OCI-LY7 (cell line): ENCODE data around the gene UGT1A10. TPM values are rescaled to one million over a fixed set of nuclear protein-coding genes. Genes with fewer than 3 reads are reported as not detected.

ENCODE experiments used
- BruUV-seq: library from RNA; stranded (reverse); fragments of 400-500 nt; replicated peaks from 2 replicates; lab custom pipeline; 2021; lab: Mats Ljungman, UMichigan
- CTCF ChIA-PET: fragments of 300-600 bp; sonication (Branson Sonifier 250); formaldehyde crosslinking; loops from one replicate; lab custom pipeline; 2022; ENCODE audit warnings: antibody characterized with exemption; ENCODE audit not compliant: unreplicated experiment; lab: Charles Lee
- POLR2A ChIA-PET: fragments of 300-600 bp; sonication (Branson Sonifier 250); formaldehyde crosslinking; loops from one replicate; lab custom pipeline; 2022; ENCODE audit warnings: antibody characterized with exemption; lab: Charles Lee
- DNase-seq: peaks from one replicate; pipeline ENCODE4 v3.0.0-alpha.2; 2015; ENCODE audit warnings: low spot score
- H2AFZ ChIP-seq: fragments of 200-600 bp; sonication (generic), shearing (Covaris generic); 2 replicates; pipeline ENCODE4 v1.6.1; 2014; ENCODE audit warnings: mild to moderate bottlenecking, antibody characterized with exemption, low read length, moderate library complexity
- H3K27ac ChIP-seq: fragments of 200-600 bp; sonication (generic); 2 replicates; pipeline ENCODE4 v1.5.1; 2014; ENCODE audit warnings: mixed run types, low read depth, mild to moderate bottlenecking, moderate library complexity, low read length, inconsistent platforms; ENCODE audit not compliant: poor library complexity, severe bottlenecking
- H3K36me3 ChIP-seq: fragments of 200-600 bp; sonication (generic); 2 replicates; pipeline ENCODE4 v1.6.1; 2014; ENCODE audit warnings: mild to moderate bottlenecking, antibody characterized with exemption, low read length, moderate library complexity, mixed read lengths; ENCODE audit not compliant: insufficient read depth
- H3K4me1 ChIP-seq: fragments of 200-600 bp; sonication (generic); 2 replicates; pipeline ENCODE4 v1.5.1; 2014; ENCODE audit warnings: mild to moderate bottlenecking, low read length; ENCODE audit not compliant: insufficient read depth, poor library complexity, severe bottlenecking
- H3K4me2 ChIP-seq: fragments of 200-600 bp; sonication (generic); 2 replicates; pipeline ENCODE4 v1.6.1; 2014; ENCODE audit warnings: mild to moderate bottlenecking, low read length
- H3K4me3 ChIP-seq: fragments of 200-600 bp; sonication (generic); 2 replicates; pipeline ENCODE4 v1.5.1; 2014; ENCODE audit warnings: mild to moderate bottlenecking, low read depth, low read length; ENCODE audit not compliant: poor library complexity, severe bottlenecking
- H3K79me2 ChIP-seq: fragments of 200-600 bp; sonication (generic); 2 replicates; pipeline ENCODE4 v1.6.1; 2016; ENCODE audit warnings: low read depth, mild to moderate bottlenecking, low read length, moderate library complexity, mixed read lengths; ENCODE audit not compliant: insufficient read depth
- H3K9me2 ChIP-seq: fragments of 200-600 bp; sonication (generic); 2 replicates; pipeline ENCODE4 v1.6.1; 2016; ENCODE audit warnings: mild to moderate bottlenecking, low read length, mixed read lengths; ENCODE audit not compliant: insufficient read depth
- H3K9me3 ChIP-seq: fragments of 200-600 bp; sonication (generic); 2 replicates; pipeline ENCODE4 v1.6.1; 2014; ENCODE audit warnings: mild to moderate bottlenecking, mixed run types, low read length, mixed read lengths
- H4K20me1 ChIP-seq: fragments of 200-600 bp; sonication (generic); 2 replicates; pipeline ENCODE4 v1.6.1; 2014; ENCODE audit warnings: mild to moderate bottlenecking, antibody characterized with exemption, low read length, moderate library complexity, mixed read lengths; ENCODE audit not compliant: insufficient read depth
- EZH2phosphoT487 ChIP-seq: fragments of 200-600 bp; sonication (generic); IDR thresholded peaks from 2 replicates; pipeline ENCODE4 v1.6.1; 2018; ENCODE audit warnings: low read depth, borderline replicate concordance, mild to moderate bottlenecking, mixed run types, antibody characterized with exemption, low read length, moderate library complexity, mixed read lengths
- intact Hi-C: fragments of 100-400 bp; cut with micrococcal nuclease; formaldehyde crosslinking; loops from one replicate; pipeline ENCODE4 v1.10.0; 2022; ENCODE audit not compliant: unreplicated experiment
- total RNA-seq, 2 experiments: library from RNA; depleted of rRNA in 1 of 2; stranded (reverse); fragments of >200 nt in 1 of 2; shearing (Covaris generic) in 1 of 2; gene quantifications; 2 replicates each; pipeline ENCODE4 v1.2.3, GENCODE V29; 2014 to 2022
- TF ChIP-seq, protein P1 (sequence below): fragments of 200-600 bp; sonication (generic); conservative IDR thresholded peaks from 2 replicates; pipeline ENCODE4 v1.5.1; 2014; ENCODE audit warnings: mild to moderate bottlenecking, antibody characterized with exemption, low read length, moderate library complexity, mixed read lengths

The UGT1A10 gene
- total RNA-seq, 2 experiments from 2014 or later = not detected

DNA sequence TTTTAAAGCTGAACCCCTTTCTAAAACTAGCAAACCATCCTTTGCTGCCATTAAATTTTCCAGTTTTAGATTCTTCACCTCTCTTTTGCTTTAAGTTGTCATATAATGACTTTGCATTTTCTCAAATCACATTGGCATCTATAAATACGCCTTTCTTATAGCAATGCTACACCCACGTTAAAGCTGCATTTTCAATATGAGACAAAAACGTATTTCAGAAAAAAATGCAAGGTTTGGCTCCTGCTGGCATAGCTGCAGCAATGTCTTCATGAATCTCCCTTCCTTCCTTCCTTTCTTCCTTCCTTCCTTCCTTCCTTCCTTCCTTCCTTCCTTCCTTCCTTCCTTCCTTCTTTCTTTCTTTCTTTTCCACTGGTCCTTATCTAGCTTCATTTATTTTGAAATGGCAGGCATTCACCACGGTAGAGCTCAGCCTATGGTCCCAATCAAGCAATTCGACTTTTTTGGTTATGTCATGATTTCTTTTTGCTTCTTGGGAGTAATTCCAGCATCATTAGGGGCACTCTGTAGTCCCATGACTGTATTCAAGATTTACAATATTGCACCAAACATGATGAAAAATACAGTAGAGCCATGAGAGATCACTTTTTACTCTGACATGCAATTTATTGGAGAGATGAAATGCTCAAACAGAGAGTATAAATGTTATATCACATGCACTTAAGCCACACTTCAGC lies 8.8 kb upstream of the UGT1A10 start:
- TF ChIP-seq, protein P1, sequence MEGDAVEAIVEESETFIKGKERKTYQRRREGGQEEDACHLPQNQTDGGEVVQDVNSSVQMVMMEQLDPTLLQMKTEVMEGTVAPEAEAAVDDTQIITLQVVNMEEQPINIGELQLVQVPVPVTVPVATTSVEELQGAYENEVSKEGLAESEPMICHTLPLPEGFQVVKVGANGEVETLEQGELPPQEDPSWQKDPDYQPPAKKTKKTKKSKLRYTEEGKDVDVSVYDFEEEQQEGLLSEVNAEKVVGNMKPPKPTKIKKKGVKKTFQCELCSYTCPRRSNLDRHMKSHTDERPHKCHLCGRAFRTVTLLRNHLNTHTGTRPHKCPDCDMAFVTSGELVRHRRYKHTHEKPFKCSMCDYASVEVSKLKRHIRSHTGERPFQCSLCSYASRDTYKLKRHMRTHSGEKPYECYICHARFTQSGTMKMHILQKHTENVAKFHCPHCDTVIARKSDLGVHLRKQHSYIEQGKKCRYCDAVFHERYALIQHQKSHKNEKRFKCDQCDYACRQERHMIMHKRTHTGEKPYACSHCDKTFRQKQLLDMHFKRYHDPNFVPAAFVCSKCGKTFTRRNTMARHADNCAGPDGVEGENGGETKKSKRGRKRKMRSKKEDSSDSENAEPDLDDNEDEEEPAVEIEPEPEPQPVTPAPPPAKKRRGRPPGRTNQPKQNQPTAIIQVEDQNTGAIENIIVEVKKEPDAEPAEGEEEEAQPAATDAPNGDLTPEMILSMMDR = no peak
- no peak for TF ChIP-seq EZH2phosphoT487
- intact Hi-C loops = no loop called here
- ChIA-PET POLR2A (interaction anchor here (0.6 to 0.7 kb wide), 2 partner anchors 88 to 1570 kb away, joined by 3 to 7 read pairs; no protein-coding TSS in a partner anchor), CTCF (interaction anchor here (0.6 kb wide), 1 partner anchor 1500 kb away, joined by 5 read pairs; no protein-coding TSS in a partner anchor)
- no peaks in the 10 kb centered on the region for H3K79me2 ChIP-seq
- no peak for DNase-seq
- no peaks in the 10 kb centered on the region for H3K36me3 ChIP-seq
- no peak overlapping the region for H3K4me2 ChIP-seq
- no peaks in the 10 kb centered on the region for H3K4me1 ChIP-seq
- H4K20me1 ChIP-seq = no peaks in the 10 kb centered on the region
- no peak overlapping the region for H2AFZ ChIP-seq
- no TSS peak for BruUV-seq
- no peaks in the 10 kb centered on the region for H3K9me2 ChIP-seq
- no peak overlapping the region for H3K4me3 ChIP-seq
- H3K27ac ChIP-seq = no peak overlapping the region
- H3K9me3 ChIP-seq = peaks cover 13% of the 10 kb centered on the region; the same call in 1 of the 2 replicates

DNA sequence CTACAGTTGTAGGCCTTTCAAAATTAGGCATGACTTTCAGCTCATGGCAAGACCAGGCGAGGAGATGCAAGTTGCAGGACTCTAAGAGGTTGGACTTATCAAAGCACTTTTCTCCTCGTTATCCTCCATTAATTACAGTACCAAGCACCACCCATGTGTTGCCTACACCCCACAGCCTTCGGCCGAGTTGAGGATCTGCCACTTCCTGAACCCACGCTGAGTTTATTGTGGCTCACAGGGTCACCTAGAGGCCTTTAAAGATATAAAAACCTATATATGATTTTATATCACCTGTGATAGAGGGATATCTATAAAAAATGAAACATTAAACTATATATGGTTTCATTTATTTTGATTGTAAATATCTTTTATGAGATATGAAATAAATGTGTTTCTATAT lies 2.6 kb downstream of the UGT1A10 start:
- Histone ChIP-seq H3K9me2 (no peaks in the 10 kb centered on the region), H3K27ac (no peak overlapping the region), H3K4me1 (no peaks in the 10 kb centered on the region), H3K36me3 (no peaks in the 10 kb centered on the region), H3K9me3 (0 out of 2 replicates have a peak, but pooled peaks cover 3% of the 10 kb centered on the region), H3K4me2 (peak overlapping the region; percentile 21; the same call in 1 of the 2 replicates), H2AFZ (peak overlapping the region; percentile 57; the same call in 1 of the 2 replicates), H4K20me1 (no peaks in the 10 kb centered on the region), H3K79me2 (no peaks in the 10 kb centered on the region), H3K4me3 (no peak overlapping the region)
- intact Hi-C loops = loop anchor here (10.0 kb wide), 1 partner anchor 154 kb away; no protein-coding TSS in a partner anchor
- CTCF ChIA-PET = no interaction called here
- BruUV-seq = no TSS peak
- POLR2A ChIA-PET = no interaction called here
- peak; percentile 47 for DNase-seq
- TF ChIP-seq EZH2phosphoT487 = no peak
- TF ChIP-seq, protein P1 = peak; percentile 60; the same call in 1 of the 2 replicates

DNA sequence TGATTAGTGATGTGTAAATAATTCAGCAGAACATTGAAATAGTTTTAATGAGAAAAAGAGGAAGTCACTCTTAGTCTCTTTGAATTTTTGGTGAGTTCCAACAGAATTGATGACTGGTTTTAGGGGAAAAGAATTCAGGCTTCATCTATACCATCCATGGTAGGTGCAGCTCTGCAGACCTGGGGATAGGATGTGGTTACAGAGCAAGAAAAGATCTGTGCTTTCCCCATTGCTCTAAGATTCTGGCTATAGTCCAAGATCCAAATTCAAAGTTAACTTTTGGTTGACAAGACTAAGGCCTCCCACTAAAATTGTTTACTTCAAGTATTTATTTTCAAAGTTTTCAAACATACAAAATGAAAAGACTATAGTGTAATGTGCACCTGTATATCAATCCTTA lies 3.6 kb downstream of the UGT1A10 start:
- H3K9me2 ChIP-seq = no peaks in the 10 kb centered on the region
- no peak overlapping the region for H3K4me3 ChIP-seq
- BruUV-seq = no TSS peak
- H3K4me1 ChIP-seq = no peaks in the 10 kb centered on the region
- TF ChIP-seq, protein P1 = no peak
- no peak for TF ChIP-seq EZH2phosphoT487
- H3K4me2 ChIP-seq = no peak overlapping the region
- H4K20me1 ChIP-seq = no peaks in the 10 kb centered on the region
- POLR2A ChIA-PET = no interaction called here
- no peak for DNase-seq
- CTCF ChIA-PET = no interaction called here
- no peaks in the 10 kb centered on the region for H3K79me2 ChIP-seq
- intact Hi-C loops = loop anchor here (10.0 kb wide), 1 partner anchor 155 kb away; no protein-coding TSS in a partner anchor
- H3K9me3 ChIP-seq = 0 out of 2 replicates have a peak, but pooled peaks cover 3% of the 10 kb centered on the region
- H2AFZ ChIP-seq = no peak overlapping the region
- no peak overlapping the region for H3K27ac ChIP-seq
- no peaks in the 10 kb centered on the region for H3K36me3 ChIP-seq
